GM18867 (cell line): ENCODE results near the gene PAH.

Source experiments
- ATAC-seq: cut with Tn5 transposase; IDR thresholded peaks from one replicate; pipeline ENCODE4 v1.9.1; 2021; ENCODE audit warnings: mild to moderate bottlenecking, moderate library complexity; ENCODE audit not compliant: unreplicated experiment

PAH gene

GRCh38 chr12:102902093-102902492 lies 15.0 kb downstream of the PAH start:
- ATAC-seq: no peak

- ATAC-seq: no peak
Measured at GRCh38 chr12:102900389-102900788, 16.7 kb downstream of the PAH start.

GRCh38 chr12:102896067-102896466 lies 21.0 kb downstream of the PAH start:
- ATAC-seq: no peak

GRCh38 chr12:102891756-102892155 lies 25.3 kb downstream of the PAH start:
- ATAC-seq: no peak

- ATAC-seq: no peak
Measured at GRCh38 chr12:102888511-102888910, 28.5 kb downstream of the PAH start.

GRCh38 chr12:102885043-102885932 lies 31.8 kb downstream of the PAH start:
- ATAC-seq: no peak

GRCh38 chr12:102883204-102883799 lies 33.7 kb downstream of the PAH start:
- peak; percentile 68 for ATAC-seq

- no peak for ATAC-seq
Measured at GRCh38 chr12:102880783-102881182, 36.3 kb downstream of the PAH start.

- peak; percentile 76 for ATAC-seq
Measured at GRCh38 chr12:102879144-102879763, 37.8 kb downstream of the PAH start.

GRCh38 chr12:102876883-102877282 lies 40.2 kb downstream of the PAH start:
- ATAC-seq: no peak

GRCh38 chr12:102874819-102875218 lies 42.2 kb downstream of the PAH start:
- no peak for ATAC-seq

- no peak for ATAC-seq
Measured at GRCh38 chr12:102873077-102873476, 44.0 kb downstream of the PAH start.

- ATAC-seq: no peak
Measured at GRCh38 chr12:102871014-102871413, 46.0 kb downstream of the PAH start.

- ATAC-seq: no peak
Measured at GRCh38 chr12:102869571-102869970, 47.5 kb downstream of the PAH start.

GRCh38 chr12:102865821-102866615 lies 51.0 kb downstream of the PAH start:
- no peak for ATAC-seq

GRCh38 chr12:102862486-102862885 lies 54.6 kb downstream of the PAH start:
- ATAC-seq: no peak

- no peak for ATAC-seq
Measured at GRCh38 chr12:102851246-102851645, 65.8 kb downstream of the PAH start.

GRCh38 chr12:102849722-102850447 lies 67.2 kb downstream of the PAH start:
- ATAC-seq: no peak

GRCh38 chr12:102848832-102849231 lies 68.2 kb downstream of the PAH start:
- no peak for ATAC-seq

- no peak for ATAC-seq
Measured at GRCh38 chr12:102847131-102847530, 69.9 kb downstream of the PAH start.
